ENCODE results near the gene ZMPSTE24.
"Not testable (repeated sequence)": the region's sequence is repeated elsewhere in the genome, so short reads cannot be mapped to it uniquely, and the experiment has no call there.

Gene ZMPSTE24

DNA sequence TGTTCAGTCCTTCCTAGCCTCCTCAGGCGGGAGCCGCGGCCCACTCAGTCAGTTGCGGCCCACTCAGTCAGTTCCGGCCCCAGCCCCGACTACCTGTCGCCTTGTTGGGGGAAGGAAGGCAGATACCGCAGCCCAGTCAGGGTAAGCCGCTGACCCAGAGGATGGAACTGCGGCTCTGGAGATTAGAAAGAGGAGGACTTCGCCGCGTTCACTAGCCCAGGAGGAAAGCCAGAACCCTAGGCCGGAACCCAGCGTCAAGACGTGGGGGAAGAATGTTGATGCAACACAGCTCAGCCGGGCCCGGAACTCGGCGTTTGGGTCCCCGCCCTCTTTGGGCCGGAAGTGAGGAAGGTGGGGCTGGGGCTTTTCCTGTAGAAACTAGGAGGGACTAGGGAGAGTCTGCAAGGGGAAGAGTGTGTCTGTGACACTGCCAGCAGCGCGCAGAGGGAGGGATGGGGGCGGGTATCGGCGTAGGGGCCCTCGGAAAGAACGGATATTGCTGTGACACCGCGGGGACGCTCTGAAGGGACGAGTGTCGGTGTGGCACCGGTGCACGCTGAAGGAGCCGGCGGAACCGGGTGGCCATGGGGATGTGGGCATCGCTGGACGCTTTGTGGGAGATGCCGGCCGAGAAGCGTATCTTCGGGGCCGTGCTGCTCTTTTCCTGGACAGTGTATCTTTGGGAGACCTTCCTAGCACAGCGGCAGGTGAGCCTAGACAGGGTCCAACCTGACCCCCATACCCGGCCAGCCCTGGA lies at the start of gene ZMPSTE24:
Gene ZMPSTE24, plus strand, starts transcription at position 549 of the 757 bp plus-strand sequence. Its CDS starts 36 bp downstream, at position 585.
- DNase-seq, result peak; percentile 99 to 100

DNA sequence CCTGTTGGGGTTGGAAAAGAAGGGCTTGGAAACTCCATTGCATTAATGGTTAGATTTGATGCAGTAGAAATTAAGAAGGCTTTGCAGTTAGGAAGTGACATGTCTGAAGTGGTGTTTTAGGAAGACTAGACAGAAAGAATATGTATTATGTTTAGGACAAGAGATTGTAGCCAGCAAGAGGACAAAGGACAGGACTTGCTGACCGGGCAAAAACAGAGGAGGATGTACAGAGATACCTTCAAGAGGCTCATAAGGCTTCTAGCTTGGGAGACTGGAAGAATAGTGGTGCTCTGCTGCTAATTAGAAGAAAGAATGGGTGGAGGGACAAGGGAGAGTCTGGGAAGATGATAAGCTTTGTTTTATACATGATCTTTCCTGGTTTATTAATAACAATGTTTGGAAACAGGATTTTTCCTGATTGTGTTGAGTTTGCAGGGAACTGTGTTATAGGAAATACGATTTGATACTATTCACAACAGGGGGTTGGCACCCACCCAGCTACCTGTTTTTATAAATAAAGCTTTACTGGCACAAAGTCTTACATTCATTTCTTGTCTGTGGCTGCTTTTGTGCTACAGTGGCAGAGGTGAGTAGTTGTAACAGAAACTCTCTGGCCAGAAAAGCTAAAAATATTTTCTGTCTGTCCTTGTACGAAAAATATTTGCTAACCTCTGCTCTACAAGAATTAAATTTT lies 47.4 kb upstream of the ZMPSTE24 start:
- no peak for DNase-seq

DNA sequence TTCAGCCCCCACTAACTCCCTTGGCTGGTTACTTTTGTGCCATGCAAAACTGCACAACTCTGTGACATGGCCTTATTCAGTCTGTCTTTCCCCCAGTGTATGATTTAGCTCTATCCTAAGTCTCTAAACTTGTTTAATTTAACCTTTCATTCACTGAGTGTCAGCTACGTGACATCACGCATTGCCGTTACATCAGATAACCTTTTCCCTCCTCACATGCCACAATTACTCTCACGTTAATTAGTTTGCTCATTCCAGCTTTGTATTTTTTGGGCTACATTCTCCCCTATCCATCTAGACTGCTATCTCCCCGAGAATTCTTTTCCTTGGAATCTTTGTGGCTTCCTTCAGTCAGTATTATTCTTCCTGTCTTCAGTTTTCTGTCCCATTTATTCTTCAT lies 39.7 kb upstream of the ZMPSTE24 start:
- DNase-seq, result no peak

DNA sequence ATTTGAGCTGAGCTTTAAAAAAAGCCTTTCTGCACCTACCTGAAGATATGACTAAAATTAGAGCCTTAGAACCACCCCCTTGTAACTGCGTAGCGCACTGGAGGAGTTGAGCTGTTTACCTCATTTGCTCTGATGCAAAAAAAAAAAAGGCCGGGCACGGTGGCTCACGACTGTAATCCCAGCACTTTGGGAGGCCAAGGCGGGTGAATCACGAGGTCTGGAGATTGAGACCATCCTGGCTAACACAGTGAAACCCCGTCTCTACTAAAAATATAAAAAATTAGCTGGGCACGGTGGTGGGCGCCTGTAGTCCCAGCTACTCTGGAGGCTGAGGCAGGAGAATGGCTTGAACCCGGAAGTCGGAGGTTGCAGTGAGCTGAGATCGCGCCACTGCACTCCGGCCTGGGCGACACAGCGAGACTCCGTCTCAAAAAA lies 36.5 kb upstream of the ZMPSTE24 start:
- DNase-seq, result not testable (repeated sequence)

DNA sequence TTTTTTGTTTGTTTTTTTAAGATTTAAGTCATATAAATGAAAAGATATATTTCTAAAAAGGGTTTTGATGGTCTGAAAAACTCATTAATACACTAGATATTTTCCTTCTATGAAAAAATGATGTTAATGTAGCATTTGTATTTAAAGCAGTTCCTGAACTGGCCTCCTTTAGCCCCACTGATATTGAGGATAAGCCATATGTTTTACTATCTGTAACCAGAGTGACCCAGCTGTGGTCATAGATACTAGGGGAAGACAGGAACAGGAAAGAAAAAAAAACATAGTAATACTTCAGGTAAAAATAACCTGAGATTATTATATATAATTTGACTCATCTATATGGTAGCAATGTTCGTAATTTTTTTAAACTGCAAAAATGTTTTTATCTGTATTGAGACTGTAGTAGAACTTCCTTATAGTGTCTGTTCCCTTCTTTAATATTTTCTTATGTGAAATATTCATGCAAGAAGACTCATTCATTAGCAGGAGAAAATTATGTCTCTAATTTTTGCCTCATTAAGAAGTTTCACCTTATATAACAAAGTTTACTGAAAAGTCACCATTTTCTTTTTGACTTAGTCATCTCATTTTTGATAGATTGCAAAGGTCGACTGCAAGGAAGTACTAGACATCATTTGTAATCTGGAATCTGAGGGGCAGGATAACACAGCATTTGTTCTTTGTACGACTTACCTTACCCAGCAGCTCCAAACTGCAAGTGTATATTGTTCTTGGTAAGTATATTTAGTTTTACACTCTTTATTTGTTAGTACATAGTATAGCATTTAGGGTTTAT lies 35.9 kb upstream of the ZMPSTE24 start:
- no peak for DNase-seq

DNA sequence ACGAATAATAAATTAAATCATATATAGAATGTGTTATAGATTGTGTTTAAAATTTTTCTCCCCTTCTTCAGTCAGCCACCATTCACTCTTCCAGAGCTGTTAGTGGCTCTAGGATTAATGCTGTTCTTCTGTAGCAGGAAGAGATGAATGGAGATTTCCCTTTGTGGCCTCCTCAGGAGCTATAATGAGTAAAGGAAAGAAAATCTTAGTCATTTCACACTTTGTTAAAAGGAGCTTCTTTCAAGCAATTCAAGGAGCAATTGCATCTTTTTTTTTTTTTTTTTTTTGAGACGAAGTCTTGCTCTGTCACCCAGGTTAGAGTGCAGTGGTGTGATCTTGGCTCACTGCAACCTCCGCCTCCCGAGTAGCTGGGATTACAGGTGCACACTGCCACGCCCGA lies 34.0 kb upstream of the ZMPSTE24 start:
- no peak for DNase-seq

DNA sequence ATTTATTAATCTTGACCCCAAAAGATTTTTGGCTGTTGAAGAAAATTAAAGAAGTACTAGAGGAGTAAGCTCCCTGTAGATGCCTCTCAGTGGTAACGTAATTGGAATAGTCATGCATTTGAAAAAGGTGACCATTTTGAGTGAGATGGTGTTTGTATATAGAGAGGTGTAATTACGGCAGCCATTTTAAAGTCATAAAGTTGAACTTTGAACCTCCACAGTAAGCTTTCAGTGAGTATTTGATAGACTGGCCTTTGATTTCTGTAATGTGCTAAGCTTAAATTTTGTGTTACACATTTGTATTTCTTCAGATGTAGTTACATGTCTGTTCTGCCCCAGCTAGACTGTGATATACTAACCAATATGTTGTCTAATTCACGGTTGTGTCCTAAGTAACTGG lies 31.8 kb upstream of the ZMPSTE24 start:
- no peak for DNase-seq

DNA sequence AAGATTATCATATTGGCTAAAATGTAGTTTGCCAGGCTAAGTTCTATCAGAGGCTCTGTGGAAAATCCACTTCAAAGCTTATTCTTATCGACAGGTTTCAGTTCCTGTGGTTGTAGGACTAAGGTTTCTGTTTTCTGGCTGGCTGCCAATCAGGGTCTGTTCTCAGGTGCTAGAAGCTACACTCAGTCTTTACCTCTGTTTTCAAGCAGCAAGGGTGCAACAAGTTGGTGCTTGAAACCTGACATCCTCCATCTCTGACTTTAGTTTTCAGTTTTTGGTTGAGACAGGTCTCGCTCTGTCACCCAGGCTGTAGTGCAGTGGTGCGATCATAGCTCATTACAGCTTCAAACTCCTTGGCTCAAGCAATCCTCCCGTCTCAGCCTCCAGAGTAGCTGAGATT lies 25.6 kb upstream of the ZMPSTE24 start:
- no peak for DNase-seq

DNA sequence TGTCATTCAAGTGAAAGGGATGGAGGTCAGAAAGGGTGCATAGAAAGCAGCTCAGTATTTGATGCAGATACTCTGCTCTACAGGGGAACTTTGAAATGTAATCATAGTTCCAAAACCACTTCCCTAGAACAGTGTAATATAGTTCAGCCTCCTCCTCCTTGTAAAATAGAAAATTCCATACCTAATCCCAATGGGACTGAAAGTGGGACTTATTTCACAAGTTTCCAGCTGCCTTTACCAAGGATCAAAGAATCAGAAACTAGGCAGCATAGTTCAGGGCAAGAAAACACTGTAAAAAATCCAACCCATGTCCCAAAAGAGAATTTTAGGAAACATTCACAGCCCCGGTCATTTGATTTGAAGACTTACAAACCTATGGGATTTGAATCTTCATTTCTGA lies 18.4 kb upstream of the ZMPSTE24 start:
- no peak for DNase-seq

DNA sequence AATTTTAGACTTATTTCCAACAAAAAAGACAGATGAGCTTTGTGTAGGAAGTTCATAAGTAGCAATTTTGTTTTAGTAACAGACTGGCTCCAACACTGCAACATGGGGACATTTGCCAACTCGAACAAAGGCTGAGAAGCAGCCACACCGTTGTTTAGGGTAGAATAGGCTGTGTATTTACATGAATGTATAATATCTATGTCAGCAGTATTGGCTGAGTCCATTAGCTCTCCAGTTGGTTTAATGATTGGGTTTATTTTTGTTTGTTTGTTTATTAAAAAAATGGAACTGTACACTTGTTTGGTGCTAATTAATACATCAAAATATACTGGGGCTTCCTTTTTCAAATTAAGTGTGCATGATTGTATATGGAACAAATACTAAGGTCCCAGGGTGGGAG lies 17.6 kb upstream of the ZMPSTE24 start:
- DNase-seq, result no peak

DNA sequence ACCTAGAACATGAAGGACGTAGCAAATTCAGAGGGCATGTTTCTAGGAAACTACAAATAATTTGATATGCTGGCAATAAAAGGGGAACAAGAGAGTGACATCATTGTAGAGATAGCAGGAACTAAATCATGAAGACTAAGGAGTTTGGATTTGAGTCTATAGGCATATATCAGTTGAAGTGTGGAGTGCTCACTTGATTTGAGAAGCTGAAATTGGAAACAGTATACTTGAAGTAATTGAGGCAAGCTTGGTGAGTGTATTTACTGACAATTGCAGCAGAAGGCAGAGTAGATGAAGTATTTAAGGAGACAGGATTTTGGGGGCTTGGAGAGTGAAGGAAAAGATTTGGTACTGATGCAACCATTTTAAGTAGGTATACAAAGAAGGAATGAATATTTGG lies 16.7 kb upstream of the ZMPSTE24 start:
- DNase-seq, result no peak

DNA sequence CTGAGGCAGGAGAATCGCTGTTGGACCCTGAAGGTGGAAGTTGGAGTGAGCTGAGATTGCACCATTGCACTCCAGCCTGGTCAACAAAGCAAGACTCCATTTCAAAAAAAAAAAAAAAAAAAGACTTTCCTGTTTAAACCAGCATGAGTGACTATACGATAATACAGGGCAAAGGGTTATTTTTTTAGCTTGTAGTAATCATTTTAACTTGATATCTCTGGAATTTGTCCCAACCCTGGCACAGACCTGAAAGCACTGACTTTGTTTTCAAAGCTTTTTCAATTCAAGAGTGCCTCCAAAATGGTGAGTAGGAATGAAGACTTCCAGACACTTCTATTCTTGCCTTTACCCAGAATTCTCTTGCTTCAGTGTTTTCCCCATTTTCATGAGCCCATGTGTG lies 14.7 kb upstream of the ZMPSTE24 start:
- no peak for DNase-seq

DNA sequence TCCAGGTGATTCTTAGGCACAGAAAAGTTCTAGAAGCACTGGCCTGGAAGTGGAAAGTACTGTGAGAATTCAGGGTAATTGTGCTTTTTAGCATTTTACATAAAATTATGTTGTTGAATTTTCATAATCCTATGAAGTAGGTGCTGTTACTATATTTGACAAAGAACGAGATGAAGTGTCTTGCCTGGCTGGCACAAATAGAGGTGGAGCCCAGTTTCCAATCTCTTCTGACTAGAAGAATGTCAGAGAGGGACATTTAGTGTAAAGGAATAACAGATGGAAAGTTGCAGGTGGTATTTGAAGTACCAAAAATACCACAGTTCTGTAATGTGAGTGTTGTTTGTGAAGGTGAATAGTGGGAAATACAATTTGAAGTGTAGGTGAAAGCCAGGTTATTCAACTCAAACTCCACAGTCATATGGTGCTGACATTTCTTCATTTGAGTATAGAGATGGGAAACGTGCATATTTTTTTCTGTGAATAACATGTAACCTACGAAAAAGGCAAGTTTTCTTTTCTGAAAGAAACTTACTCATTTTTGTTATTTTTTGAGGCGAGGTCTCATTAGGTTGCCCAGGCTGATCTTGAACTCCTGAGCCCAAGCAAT lies 13.8 kb upstream of the ZMPSTE24 start:
- no peak for DNase-seq

DNA sequence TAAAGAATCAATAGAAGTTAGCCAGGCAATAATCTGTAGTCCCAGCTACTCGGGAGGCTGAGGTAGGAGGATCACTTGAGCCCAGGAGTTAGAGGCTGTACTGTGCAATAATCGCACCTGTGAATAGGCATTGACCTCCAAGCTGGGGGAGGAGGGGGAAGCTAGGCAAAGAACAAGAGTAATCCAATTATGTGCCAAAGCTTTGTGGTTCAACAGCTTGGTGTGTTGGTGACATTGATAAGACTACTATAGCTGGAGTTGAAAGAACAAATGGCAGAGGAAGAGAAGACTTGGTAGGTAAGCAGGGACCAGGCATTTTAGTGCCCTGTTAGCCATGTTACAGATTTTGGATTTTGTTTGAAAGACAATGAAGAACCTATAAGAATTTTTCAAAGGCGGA lies 12.3 kb upstream of the ZMPSTE24 start:
- DNase-seq, result no peak

DNA sequence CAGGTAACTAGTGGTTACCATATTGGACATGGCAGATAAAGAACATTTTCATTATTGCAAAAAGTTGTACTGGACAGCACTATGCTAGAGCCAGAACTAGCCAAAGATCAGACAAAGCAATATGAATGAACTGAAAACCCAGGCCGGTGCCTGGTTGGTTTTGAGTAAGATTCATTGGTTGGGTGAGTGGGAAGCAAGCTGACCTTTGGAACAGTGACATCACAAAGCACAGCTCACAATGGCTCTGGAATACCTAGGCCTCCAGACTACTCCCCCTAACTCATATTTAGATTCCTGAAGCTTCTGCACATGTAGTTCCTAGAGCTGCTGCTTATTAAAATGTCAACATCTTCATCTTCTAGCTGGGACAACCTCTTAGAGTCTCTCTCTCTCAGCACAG lies 10.4 kb upstream of the ZMPSTE24 start, which contains the start of gene TMCO2:
Gene TMCO2, plus strand, starts transcription at position 283 of the 400 bp plus-strand sequence. Its CDS starts 57 bp downstream, at position 340.
- no peak for DNase-seq

DNA sequence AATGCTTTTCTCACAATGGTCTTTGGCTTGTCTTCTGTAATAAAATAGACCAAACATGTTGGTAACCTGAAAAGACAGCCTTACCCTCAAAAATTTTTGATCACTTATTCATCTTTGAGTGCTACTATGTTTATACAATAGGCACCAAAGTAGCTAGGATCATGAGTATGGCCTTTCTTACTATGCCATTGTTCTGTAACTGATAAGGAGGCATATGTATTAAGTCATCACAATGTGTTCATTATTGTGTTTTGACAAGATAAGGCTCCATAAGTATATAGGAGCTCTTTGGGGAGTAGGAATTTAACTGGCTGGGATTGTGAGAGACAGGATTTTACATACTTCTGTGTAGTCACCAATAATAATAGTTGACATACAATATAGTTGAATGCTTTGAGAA lies 9.6 kb upstream of the ZMPSTE24 start:
- DNase-seq, result no peak

DNA sequence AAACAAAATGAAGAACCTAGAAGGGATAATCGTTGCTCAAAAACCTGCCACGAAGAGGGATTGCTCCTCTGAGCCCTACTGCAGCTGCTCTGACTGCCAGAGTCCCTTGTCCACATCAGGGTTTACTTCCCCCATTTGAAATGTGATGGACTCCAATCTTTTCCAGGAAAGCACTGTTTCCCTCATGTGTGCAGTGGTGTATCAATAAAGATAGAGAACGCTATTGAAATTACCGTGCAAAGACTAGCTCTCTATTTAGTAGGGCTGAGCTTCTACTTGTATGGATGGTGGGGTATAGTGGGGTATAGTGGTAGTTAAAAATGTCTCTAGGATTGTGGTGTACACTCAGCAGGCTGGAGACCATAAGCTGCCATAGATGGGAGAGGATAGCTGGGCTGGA lies 6.6 kb upstream of the ZMPSTE24 start:
- DNase-seq, result no peak

DNA sequence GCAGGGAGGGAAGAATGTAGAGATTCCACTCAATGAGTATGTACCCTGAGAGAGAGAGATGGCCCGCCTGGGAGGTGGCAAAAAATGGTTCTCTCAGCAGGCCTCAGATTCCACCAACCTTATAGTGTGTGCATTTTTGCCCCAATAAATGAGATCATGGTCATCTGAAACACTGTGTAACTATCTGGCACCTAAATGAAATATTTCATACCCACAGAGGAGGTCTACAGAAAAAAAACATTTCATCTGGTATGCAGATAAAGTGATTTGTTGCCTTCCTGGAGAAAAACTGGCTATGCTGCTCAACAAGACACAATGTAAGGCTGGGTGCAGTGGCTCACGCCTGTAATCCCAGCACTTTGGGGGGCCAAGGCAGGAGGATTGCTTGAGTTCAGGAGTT lies 5.4 kb upstream of the ZMPSTE24 start:
- DNase-seq, result no peak

DNA sequence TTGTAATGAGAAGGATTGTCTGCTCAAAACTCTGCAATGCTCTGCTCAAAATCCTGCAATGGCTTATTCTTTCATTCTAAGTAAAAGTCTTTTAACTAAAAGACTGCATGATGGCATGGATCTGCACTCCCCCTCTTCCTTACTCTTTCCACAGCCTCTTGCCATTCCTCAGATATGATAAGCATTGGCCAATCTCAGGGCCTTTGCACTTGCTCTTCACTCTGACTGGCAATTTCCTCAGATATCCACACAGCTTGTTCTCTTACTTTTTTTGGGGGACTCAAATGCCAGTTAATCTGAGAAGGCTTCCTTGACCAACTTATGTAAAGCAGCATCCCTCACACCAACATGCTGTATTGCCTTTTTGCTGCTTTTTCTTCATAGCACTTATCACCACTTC lies 2.8 kb upstream of the ZMPSTE24 start:
- DNase-seq, result no peak

DNA sequence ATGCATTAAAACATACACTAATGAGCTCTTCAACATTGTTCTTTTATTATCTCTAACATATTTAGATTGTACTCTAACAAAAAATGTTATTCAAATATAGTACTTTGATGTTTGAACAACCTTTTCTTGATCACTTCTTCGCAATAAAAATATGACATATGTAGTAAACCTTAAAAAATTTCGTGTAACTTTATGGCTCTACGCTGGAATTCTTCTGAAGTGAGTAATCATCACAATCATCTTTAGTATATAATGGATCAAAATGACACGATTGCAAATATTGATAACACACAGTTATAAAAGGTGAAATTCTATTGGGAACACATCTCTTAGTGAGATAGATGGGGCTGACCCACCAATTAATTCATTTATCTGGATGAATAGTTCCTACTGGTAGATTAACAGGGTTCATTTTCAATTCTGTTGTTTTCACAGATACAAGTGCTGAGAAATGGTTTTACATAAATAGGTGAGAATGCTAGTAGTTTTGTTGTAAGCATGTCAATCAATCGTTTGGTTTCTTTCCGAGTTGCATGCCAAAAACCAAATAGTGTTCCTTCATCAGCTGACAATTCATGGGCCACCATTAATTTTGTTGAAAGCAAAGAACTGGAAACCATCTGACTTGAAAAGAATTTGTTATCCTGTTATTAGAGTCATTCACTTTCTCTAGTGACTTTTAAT lies 1.5 kb upstream of the ZMPSTE24 start:
- no peak for DNase-seq

DNA sequence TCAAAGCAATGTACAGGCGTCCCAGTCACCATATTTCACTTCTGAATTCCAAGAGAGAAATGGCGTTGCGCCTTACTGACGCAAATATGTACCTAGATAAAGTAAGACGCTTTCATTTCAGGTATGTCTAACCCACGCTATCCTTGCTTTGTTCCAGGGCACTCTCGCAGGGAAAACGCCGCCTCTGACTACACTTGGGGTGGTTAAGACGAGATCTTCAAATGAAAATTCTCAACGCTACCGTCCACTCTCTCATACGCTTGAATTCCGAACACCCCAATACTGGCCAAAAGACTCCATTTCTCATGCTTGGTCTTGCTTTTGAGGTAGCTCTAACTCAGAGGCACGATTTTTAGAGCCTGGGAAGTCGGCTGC lies 736 bp upstream of the ZMPSTE24 start:
- DNase-seq, result peak; percentile 7 to 75

DNA sequence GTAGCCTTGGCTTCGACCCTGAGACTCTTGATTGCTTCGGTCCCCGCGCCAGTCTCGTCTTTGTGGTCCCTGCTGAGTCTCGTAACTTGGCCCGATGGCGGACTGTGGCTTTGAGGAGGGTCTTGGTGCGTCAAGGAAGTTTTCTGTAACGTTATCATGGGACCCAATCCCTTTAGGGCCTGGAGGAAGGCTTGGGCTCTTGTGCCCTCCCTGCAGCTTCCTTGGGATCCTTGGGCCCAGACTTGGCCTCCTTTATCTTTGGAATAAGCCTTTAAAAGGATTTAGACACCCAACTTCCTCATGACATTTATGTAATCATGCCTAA lies 371 bp downstream of the ZMPSTE24 start:
- no peak for DNase-seq

DNA sequence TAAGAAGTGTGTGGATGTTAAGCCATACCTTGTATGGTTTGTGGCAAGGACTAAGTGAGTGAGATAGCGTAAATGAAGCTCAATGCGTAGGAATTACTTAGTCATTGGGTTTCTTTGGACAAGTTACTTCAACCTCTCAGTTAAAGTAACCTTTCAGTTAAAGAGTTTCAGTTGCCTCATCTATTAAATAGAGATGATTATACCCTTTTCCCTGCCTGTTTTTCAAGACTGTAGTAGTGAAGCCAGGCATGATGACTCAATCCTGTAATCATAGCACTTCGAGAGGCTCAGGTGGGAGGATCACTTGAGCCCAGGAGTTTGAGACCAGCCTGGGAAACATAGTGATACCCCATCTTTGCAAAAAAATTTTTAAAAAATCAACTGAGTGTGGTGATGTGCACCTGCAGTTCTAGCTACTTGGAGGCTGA lies 6.3 kb downstream of the ZMPSTE24 start:
- no peak for DNase-seq
